HG03103 (cell line): ENCODE data around the gene POLR2L.

Source experiments
- ATAC-seq: cut with Tn5 transposase; IDR thresholded peaks from one replicate; pipeline ENCODE4 v1.9.1; 2021; ENCODE audit warnings: low read depth; ENCODE audit not compliant: unreplicated experiment

POLR2L gene

DNA sequence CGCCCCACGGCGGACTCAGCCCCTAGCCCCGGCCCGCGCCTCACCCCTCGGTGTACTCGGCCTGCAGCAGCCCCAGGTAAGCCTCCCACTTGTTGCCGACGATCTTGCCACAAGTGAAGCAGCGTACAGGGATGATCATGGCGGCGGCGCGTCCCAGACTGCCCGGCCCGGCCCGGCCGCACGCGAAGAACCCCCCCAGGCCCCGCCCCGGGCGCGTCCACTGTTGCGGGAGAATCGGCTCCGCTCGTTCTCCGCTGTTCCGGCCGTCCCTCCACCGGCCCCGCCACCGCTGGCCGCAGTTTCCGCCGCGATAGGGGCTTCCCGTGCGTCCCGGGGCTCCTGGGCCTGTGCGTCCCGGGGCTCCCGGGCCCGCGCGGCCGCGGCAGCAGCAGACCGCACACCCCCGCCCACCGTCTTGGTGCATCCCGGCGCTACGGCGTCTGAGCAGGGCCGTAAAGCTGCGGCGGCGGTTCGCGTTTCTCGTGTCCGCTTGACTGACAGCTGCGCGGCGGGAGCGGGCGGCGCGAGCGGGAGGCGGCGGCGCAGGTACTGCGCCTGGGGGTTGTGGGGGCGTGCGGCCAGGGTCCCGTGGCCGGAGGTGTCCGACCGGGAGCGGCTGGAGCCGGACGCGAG is at the start of gene POLR2L, which contains the start of gene TSPAN4:
POLR2L (minus strand) TSS at position 160 of the 633 bp plus-strand sequence; CDS start at position 139, 21 bp downstream.
TSPAN4 (plus strand) TSS at position 483 of the 633 bp plus-strand sequence. CDS start 7,453 bp downstream, outside the sequence.
- ATAC-seq = peak; percentile 45

DNA sequence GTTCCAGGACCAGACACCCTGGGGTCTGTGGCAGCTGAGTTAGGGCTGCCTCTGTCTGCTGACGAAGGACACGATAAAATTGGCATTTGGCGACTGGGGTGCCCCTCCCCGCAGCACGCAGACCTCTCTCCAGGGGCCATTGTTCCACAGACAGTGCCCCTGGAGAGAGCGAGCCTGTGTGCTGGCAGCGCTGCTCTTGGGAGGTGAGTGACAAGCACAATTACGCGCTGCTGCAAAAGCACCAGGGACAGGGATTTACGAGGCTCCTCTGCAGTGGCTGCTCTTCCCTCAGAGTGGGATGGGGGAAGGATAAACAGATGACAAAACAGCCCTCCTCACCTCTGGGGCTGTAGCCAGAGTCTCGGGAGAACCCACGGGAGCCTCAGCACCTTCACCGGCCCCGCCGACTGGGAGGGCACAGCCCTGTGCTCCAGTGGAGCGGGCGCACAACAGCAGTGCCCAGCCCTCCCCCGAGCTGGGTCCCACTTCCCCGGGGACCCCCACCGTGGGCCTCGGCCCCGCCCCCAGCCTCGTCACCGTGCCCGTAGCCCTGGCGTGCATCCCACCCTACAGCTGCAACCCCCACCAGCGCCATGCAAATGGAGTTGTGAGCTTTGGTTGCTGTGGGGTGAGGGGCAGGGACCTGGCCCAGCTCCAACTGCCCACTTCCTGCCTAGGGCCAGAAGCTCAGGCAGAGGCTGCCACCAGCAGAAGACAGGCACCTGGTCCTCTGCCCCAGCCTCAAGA is 48.6 kb upstream of the POLR2L start:
- no peak for ATAC-seq

DNA sequence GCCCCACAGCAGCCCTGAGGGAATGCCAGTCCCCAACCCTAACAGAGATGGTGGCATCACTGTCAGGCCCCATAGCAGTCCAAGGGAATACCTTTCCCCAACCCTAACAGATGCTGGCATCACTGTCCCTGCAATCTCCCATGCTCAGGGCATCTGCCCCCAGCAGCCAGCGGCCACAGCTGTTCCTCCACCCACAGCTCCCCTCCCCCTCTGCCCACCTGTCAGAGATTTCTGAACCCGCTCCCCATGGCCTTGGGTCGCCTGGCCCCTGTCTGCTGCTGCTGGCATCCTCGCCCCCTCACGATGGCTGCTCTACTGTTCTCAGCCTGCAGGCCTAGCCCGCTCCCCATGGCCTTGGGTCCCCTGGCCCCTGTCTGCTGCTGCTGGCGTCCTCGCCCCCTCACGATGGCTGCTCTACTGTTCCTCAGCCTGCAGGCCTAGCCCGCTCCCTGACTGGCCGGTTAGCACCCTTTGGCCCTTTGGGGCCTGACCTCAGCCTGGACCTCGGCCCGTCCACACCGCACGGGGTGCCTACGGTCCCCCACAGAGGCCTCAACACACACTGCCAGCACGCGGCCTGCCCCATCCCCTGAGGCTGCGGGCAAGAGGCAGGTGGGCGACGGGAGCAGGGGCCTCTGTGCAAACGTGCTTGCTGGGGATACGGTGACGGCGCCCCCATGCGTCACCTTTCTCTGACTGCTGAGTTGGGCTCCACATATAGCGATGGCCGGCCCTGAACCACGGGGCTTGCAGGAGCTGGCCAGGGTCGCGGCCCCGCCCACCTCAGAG is 47.6 kb upstream of the POLR2L start:
- ATAC-seq = no peak

DNA sequence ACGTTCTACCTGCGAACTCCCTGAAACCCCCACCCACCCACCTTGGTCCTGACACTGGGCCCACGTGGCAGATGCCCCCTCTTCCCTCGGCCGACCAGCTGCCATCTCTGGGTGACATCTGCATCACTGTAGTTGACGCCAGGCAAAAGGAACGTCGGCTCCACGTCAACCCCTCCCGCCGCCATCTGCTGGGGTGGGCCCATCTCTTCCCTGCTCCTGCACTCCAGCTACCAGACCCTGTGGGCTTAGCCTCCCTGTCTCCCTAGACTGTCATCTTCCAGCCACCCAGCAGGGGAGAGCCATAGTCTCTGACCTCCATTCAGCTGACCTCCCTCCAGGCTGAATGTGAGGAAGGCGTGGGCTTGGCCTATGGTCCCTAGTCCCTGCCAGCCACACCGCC is 46.9 kb upstream of the POLR2L start:
- ATAC-seq = no peak

DNA sequence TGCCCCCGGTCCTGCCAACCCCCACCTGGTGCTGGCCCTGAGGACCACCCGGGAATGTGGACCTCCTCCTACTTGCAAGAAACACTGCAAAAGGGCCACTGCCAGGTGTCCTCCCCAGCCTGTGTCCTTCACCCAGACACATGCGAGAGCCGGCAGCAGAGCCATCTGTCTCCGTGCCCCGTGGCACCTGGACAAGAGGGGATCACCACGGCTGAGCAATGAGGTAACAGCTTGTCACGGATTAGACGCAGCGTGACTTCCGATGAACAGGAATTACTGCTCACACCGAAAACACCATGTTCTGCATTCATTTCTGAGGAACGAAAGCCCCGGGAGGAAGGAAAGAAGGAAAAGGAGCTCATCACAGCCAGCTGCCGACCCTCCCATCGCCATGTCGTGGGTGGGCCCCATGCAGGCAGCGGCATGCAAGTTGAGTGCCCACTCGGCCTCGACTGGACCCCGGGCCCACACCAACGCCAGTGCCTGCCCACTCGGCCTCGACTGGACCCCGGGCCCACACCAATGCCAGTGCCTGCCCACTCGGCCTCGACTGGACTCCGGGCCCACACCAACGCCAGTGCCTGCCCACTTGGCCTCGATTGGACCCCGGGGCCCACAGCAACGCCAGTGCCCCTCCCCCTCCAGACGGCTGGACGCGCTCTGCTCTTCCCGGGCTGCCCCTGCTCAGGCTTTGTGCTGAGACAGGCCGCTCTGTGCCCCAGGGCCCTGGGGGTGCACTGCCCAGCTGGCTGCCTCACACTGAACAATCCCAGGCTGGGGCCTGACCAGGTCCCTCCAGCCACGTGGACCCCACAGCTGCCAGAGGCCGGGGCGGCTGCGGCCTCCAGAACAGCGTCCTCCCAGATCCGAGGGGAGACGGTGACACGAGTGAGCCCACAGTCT is 46.2 kb upstream of the POLR2L start:
- ATAC-seq = no peak

DNA sequence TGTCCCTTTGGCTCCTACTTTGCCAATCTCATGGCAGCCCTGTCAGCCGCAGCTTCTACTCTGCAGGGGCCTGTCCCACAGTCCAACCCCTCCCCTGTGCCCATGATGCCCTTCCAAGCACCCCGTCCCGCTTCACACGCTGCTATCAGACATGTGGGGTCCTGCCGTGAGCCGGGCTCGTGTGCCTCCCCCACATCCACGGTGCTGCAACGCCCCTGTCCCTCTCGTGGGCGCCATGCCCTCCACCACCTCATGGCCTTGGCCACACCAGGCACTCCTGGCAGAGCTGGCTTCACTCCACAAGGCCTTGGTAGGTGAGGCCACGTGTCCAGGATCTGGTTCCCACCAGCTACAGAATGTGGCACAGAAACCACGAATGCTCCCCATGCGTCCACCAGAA is 45.3 kb upstream of the POLR2L start:
- no peak for ATAC-seq

DNA sequence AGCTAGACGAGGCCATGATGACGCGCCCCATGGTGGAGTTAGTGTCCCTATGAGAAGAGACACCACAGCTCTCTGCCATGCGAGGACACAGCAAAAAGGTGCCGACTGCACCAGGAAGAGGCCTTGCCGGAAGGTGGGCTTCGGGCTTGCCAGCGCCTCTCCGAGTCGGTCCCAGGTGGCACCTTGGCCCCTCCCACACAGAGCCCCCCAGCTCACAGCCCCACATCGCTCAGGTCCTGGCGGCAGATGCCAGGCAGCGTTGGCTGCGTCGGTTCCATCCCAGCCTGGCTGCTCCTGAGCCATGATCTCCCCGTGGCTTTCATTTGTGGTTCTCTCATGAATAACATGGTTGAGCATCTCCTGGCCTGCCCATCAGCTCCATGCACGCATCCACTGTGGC is 44.2 kb upstream of the POLR2L start:
- ATAC-seq = no peak

DNA sequence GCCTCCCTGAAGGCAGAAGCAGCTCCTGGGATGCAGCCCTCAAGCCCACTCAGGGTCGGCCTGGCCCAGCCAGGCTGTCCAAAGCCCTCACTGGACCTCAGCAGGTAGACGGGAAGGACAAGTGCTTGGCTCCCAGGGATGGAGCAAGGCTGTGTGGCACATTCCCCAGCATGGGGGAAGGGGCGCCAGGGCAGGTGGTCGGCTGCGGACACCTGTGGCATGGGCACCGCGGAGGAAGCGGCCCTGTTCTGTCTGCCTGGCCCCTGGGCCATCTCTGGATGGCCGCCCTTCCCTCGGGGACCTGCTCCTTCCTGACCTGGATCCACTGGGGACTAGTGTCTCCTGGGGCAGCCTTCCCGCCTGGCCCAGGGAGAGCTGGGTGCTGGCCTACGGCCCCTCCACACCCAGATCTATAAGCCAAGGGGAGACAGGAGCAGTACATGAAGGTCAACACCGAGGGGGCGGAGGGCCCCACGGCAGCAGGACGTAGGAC is 42.3 kb upstream of the POLR2L start:
- ATAC-seq = no peak

DNA sequence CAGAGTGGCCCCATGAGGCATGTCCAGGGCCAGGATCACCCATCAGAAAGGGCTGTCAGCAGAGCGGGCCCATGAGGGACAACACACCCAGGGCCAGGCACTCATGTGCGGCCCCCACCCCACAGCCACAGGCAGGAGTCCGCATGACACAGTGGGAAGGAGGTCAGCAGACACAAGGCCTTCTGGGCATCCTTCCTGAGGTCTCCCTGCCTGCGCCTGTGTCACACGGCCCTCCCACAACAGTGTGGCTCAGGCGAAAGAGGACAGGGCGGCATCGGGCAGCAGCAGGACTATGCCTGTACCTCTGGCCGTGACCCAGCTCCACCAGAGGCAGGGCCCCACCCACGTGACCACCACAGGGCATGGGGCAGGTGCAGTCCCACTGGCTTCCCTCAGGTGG is 41.2 kb upstream of the POLR2L start:
- no peak for ATAC-seq

DNA sequence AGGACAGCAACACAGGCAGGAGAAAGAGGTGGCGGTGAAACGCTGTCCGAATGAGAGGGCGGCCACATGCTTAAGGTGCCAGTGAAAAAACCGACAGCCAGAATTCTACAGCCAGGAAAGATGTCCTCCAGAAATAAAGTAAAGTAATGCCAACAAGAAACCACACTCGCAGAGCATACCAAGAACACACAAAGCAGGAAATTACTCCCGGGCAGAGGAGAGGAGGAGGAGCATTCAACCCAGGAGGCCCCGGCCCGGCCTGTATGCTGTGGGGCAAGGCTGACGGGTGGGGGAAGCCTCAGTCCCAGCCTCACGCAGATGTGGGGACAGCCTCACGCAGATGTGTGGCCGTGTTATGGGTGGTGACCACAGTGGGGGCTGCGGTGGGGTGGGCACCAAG is 40.3 kb upstream of the POLR2L start:
- ATAC-seq = no peak

DNA sequence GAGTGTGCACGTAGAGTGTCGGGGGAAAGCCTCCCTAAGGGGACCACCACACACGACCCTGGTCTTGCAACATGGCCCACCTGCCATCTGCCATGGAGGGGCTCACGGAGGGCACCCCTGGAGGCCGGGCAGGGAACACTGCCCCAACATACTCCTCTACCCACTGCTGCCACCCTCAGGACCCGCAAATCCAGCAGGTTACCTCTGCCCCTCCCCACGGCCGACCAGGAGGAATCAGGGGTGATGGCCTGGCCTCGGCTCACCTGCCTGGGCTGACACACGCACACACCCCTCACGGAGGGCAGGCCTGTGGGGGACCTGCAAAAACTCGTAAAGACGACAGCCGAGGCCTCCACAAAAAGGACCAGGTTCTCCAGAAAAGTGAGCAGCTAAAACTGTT is 38.1 kb upstream of the POLR2L start:
- ATAC-seq = no peak

DNA sequence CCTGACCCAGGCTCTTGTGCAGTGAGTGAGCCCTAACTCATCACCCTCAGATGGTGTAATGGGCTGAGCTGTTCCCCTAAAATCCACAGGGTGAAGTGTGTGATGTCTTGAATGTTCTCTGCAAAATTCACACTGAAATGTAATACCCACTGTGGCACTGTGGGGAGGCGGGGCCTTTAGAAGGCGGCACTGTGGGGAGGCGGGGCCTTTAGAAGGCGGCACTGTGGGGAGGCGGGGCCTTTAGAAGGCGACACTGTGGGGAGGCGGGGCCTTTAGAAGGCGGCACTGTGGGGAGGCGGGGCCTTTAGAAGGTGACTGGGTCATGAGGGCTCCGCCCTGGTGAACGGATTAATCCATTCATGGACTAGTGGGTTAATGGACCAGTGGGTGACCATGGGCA is 35.2 kb upstream of the POLR2L start:
- ATAC-seq = no peak

DNA sequence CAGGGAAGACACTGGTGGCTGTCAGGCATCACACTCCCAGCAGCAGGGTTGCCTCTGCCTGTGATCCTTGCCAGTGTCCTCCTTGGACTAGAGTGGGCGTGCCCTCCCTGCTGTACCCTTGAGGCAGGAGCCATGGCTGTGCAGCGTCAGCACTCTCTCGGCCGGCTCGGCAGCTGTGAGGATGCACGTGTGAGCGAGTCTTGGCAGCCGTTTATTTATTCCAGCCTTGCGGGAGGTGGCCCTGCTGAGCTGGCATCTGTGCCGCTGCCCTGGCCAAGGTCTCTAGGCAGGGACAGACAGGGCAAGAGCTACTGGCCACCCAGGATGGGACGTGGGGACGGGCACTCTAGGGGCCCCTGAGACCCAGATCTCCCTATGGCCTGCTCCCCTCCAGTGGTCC is 34.2 kb upstream of the POLR2L start:
- ATAC-seq = no peak

DNA sequence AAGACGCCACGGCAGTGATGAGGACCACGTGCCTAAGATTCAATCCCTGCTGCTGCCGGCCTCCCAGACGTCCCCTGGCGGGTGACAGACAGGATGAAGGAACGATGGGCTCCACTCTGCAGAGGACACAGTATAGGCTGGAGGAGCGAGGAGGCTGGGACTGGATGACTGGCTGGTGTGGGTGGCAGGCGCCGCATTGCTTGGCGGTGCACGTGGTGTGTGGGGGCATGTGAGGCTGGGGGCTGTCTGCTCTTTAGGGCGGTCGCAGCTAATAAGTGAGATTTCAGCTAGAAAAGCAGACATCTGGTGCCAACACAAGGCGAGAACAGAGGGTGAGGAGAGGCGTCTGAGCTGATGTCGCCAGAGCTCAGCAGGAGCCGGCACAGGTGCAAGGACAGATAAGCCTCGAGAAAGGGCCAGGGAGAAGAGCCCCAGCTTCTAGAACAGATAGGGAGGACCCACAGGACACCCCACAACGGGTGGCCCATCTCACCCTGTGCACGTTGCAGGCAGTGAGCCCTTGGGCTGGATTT is 33.5 kb upstream of the POLR2L start:
- ATAC-seq = no peak

DNA sequence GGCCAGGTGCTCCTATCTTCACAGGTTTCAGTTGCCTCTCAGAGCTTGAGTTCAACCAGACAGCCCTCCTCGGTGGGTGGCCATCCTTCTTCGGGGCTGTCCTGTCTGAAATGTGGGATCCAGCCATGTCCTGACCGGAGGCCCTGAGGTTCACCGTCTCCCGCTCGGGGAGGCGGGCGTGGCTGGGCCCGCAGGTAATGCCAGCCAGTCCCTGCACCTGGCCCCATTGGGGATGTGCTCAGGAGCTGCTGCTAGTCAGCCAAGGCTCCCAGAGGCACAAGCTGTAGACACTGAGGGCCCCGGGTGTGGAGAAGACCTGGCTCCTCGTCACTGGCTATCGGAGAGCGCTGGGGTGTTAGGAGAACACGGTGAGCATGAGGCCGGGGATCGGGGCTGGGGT is 32.9 kb upstream of the POLR2L start:
- no peak for ATAC-seq

DNA sequence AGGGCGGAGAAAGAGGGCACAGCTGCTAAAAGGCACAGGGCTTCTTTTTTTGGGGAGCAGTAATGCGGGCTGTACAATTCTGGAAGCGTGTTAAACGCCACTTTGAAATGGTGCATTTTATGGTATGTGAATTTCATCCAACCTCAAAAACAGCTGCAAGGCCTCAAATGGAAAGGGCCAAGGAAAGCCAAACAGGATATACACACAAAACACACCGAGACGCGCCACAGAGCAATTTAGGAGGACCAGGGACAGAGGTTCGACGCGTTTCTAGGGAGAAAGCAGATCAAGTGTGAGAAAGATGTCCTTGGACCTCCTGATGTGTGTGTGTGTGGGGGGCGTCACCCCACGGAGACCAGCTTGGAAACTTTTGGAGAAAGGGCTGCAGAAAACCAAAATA is 31.4 kb upstream of the POLR2L start:
- no peak for ATAC-seq

DNA sequence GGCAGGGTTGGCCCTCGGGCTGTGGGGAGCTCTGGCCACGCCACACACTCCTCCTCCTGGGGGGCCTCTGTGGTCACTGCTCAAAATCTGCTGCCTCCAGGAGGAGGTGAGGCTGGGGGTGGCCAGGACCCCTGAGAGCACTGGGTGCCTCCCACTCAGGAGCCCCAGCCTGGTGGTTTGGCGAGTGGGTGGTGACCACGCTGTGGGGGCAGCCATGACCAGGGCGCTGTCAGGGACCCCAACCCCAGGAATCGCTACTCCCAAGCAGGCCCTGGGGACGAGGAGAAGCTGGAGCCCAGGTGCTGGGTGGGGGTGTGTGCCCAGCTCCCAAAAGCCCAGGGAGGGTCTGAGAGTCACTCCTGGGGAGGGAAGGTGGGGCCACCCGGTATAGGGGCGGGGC is 30.5 kb upstream of the POLR2L start:
- ATAC-seq = no peak

DNA sequence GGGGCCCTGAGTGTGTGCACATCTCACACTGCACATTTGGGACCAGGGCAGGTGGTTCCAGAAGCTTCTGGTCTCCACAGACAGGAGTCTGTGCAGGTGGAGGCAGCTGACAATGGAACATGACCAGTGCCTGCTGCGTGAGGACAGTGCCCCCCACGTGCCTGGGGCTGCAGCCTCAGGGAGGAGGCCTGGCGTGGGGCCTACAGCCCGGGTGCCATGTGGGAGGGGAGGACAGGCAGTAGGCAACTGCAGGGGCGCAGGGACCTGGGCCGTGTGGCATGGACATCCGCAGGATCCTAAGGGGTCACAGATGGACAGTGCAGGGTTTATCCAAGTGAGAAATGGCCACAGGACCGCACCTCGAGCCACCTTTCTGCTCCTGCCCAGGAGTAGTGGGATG is 29.1 kb upstream of the POLR2L start:
- no peak for ATAC-seq

DNA sequence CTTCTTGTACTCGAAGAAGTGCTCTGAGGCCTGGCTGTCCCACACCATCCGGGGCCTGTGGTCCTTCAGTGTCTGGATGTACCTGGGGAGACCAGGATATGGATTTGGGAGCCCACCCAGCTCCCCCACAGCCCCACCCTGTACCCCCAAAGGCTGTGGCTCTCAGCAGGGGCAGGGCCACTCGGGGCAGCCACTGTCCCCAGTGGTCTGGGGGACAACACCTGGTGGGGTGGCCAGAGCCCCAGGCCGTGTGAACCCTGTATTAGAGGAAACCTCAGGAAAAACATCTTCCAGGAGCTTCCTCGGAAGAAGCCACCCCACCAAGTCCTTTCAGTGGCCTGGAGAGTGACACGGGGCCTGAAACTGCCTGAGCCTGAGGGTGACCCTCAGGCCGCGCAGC is 28.1 kb upstream of the POLR2L start:
- no peak for ATAC-seq

DNA sequence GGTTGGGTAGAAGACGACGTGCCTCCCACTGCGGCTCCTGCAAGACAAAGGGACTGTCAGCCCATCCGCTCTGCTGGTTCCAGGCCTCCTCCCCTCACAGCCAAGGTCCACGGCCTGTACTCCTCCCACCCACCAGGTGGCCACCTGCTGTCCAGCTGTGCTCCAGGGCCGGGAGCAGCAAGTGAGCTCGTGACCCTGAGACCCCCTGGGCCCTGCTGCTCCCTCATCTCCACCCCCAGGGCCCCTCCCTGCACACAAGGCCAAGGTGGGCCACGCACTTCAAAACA is 27.7 kb upstream of the POLR2L start:
- ATAC-seq = no peak
